IMR-90 (cell line): ENCODE results near the gene DENND1A.

Source experiments
- CEBPB ChIP-seq: IDR thresholded peaks from 2 replicates; pipeline ENCODE4 v1.6.1; 2012; ENCODE audit warnings: low read depth, low read length, improper control_type of control experiment
- CHD1 ChIP-seq: IDR thresholded peaks from 2 replicates; pipeline ENCODE4 v1.6.1; 2012; ENCODE audit warnings: low read depth, low read length, improper control_type of control experiment
- MAFK ChIP-seq: IDR thresholded peaks from 2 replicates; pipeline ENCODE4 v1.6.1; 2012; ENCODE audit warnings: low read depth, low read length, improper control_type of control experiment
- MXI1 ChIP-seq: IDR thresholded peaks from 2 replicates; pipeline ENCODE4 v1.6.1; 2012; ENCODE audit warnings: low read depth, mild to moderate bottlenecking, low read length, moderate library complexity, borderline replicate concordance
- POLR2A ChIP-seq: IDR thresholded peaks from 2 replicates; pipeline ENCODE4 v1.6.1; 2012; ENCODE audit warnings: mild to moderate bottlenecking, low read depth, low read length
- RAD21 ChIP-seq: IDR thresholded peaks from 2 replicates; pipeline ENCODE4 v1.6.1; 2012; ENCODE audit warnings: low read length, improper control_type of control experiment
- RCOR1 ChIP-seq: IDR thresholded peaks from 2 replicates; pipeline ENCODE4 v1.6.1; 2012; ENCODE audit warnings: mild to moderate bottlenecking, low read length, improper control_type of control experiment; ENCODE audit not compliant: insufficient replicate concordance
- RFX5 ChIP-seq: IDR thresholded peaks from 2 replicates; pipeline ENCODE4 v1.8.0; 2012; ENCODE audit warnings: low read depth, mild to moderate bottlenecking, low read length, moderate library complexity
- USF2 ChIP-seq: fragments of 150-350 bp; IDR thresholded peaks from 2 replicates; pipeline ENCODE4 v1.6.1; 2017; ENCODE audit warnings: mild to moderate bottlenecking, antibody characterized with exemption, low read length, low read depth
- TF ChIP-seq, protein P1 (sequence below): conservative IDR thresholded peaks from 2 replicates; pipeline ENCODE4 v1.5.1; 2012; ENCODE audit warnings: mild to moderate bottlenecking, low read depth, low read length, improper control_type of control experiment

- no peak for TF ChIP-seq RCOR1
- no peak for TF ChIP-seq CEBPB
- TF ChIP-seq, protein P1, sequence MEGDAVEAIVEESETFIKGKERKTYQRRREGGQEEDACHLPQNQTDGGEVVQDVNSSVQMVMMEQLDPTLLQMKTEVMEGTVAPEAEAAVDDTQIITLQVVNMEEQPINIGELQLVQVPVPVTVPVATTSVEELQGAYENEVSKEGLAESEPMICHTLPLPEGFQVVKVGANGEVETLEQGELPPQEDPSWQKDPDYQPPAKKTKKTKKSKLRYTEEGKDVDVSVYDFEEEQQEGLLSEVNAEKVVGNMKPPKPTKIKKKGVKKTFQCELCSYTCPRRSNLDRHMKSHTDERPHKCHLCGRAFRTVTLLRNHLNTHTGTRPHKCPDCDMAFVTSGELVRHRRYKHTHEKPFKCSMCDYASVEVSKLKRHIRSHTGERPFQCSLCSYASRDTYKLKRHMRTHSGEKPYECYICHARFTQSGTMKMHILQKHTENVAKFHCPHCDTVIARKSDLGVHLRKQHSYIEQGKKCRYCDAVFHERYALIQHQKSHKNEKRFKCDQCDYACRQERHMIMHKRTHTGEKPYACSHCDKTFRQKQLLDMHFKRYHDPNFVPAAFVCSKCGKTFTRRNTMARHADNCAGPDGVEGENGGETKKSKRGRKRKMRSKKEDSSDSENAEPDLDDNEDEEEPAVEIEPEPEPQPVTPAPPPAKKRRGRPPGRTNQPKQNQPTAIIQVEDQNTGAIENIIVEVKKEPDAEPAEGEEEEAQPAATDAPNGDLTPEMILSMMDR, result no peak
- no peak for TF ChIP-seq POLR2A
- no peak for TF ChIP-seq MXI1
- TF ChIP-seq CHD1, result no peak
- TF ChIP-seq USF2, result no peak
- no peak for TF ChIP-seq RAD21
- no peak for TF ChIP-seq MAFK
- TF ChIP-seq RFX5, result no peak
These were observed 449.1 kb downstream of the DENND1A start for GRCh38 chr9:123480791-123481190.
